NCI-H345 treated with DMSO at 0.1 percent for 48 hours (cell line): Measurements from ENCODE around the gene LTBR.

Experiments
- DNase-seq: peaks from one replicate; lab custom pipeline; 2025; ENCODE audit not compliant: unreplicated experiment; lab: John Stamatoyannopoulos, UW

Gene LTBR

DNA sequence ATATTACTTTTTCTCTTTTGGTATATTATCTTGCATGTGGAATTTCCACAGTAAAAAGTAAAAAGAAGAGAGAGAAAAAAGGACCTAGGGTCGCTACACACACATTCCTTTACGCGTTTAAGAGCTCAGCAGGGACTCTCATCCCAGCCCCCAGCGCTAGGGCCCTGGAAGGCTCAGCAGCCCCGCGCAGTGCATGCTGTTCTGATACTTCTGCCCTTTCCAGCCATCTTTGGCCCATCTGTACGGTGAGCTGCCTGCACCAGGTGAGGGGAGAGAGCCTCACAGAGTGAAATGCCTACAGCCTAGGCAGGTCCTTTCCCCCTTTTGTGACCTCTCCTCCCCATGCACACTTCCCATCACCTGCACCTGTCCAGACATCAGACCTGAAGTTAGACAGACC, 1.6 kb upstream of the LTBR start:
- no peak for DNase-seq

- DNase-seq: no peak
Observed at GRCh38 chr12:6382982-6383381, 980 bp upstream of the LTBR start.

- DNase-seq: no peak
Observed at GRCh38 chr12:6384499-6385436, 806 bp downstream of the LTBR start.

GRCh38 chr12:6386038-6386437, 2.1 kb downstream of the LTBR start:
- no peak for DNase-seq

GRCh38 chr12:6386491-6386890, 2.5 kb downstream of the LTBR start:
- DNase-seq: no peak

DNA sequence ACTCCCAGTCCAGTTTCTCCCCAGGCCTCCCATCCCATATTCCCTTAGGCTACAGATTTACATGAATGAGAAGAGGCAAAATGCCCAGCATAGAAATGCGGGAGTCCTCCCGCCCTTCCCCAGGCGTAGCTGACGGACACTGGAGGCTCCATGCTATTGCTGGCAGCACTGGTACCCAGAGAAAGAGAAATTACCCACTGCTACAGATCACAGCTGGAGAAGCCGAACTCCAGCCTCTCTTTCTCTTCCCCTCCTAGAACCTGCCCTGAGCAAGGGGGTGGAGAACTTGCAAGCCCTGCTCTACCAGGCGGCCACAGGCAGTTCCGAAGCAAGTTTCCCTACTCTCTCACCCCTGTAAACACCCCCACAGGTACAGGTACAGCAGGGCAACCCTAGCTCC, 3.6 kb downstream of the LTBR start:
- DNase-seq: no peak

DNA sequence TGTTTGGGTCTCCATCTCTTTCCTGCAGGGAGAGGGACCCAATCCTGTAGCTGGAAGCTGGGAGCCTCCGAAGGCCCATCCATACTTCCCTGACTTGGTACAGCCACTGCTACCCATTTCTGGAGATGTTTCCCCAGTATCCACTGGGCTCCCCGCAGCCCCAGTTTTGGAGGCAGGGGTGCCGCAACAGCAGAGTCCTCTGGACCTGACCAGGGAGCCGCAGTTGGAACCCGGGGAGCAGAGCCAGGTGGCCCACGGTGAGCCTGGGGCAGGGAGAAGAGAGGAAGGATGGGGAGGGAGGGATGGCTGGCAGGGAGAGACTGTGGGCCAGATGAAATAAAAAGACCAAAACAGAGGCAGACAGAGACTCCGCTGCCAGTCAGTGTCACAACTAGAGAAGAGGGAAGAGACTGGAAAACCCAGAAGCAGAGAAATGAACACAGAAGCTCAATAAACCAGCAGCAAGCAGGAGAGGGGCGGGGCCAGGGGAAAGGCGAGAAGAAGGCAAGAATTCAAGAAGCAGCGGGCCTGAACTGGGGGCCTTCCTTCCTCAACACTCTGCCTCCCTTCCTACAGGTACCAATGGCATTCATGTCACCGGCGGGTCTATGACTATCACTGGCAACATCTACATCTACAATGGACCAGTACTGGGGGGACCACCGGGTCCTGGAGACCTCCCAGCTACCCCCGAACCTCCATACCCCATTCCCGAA, 6.3 kb downstream of the LTBR start:
- DNase-seq: no peak

- no peak for DNase-seq
Observed at GRCh38 chr12:6391013-6391412, 7.1 kb downstream of the LTBR start.

- no peak for DNase-seq
Observed at GRCh38 chr12:6392504-6392903, 8.5 kb downstream of the LTBR start.

DNA sequence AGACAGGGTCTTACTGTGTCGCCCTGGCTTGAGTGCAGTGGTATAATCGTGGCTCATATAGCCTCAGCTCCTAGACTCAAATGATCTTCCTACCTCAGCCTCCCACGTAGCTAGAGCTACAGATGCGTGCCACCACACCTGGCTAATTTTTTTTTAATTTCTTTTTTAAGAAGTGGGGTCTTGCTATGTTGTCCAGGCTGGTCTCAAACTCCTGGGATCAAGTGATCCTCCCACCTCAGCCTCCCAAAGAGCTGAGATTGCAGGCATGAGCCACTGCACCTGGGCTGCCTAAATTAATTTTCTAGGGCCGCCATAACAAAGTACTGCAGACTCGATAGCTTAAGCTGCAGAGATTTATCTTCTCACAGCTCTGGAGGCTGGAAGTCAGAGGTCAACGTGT, 9.1 kb downstream of the LTBR start:
- no peak for DNase-seq

- no peak for DNase-seq
Observed at GRCh38 chr12:6394398-6394797, 10.4 kb downstream of the LTBR start.

DNA sequence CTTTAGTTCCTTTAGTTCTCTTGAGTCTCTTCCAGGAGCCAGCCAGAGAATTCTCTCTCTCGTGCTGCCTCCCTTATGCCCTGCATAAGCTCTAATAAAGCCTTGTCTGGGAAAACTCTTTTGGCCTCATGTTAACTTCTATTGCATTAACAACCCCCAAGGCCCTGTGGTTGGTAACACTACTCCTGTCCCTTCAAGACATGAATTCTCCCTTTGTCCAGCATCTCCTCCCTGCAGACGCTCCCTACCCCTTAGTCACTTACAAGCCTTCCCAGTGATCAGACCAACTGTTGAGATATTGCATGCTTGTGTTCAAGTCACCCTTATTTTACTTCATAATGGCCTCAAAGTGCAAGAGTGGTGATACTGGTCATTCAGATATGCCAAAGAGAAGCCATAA, 12.1 kb downstream of the LTBR start:
- DNase-seq: no peak

DNA sequence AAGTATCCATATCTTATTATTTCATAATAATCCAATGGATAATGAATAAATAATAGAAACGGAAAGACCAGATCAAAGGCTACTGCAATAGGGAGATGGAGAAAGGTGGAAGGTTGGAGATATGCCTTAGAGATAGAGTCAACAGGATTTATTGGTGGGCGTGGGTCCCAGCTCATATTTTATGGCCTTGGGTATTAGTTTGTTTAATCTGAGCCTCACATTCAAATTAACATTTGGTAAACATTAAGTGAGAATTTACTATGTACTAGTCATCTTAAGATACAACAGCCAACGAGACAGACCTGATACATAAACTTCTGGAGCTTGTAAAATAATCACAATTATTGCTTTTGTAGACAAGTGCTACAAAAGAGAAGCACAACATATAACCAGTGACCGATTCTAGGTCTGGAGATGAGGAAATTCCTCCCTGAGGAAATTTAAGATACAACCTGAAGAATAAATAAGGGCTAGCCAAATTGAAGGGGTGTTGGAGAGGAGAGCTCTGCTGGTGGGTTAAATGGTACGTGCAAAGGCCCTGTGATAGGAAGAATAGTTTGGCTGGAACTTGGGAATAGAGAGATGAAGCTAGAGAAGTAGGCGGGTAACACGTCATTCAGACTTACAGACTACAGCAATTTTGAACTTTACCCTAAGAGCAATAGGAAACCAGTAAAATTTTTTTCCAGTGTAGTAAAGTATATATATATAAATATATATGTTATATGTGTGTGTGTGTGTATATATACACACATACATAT, 16.1 kb downstream of the LTBR start:
- DNase-seq: no peak

DNA sequence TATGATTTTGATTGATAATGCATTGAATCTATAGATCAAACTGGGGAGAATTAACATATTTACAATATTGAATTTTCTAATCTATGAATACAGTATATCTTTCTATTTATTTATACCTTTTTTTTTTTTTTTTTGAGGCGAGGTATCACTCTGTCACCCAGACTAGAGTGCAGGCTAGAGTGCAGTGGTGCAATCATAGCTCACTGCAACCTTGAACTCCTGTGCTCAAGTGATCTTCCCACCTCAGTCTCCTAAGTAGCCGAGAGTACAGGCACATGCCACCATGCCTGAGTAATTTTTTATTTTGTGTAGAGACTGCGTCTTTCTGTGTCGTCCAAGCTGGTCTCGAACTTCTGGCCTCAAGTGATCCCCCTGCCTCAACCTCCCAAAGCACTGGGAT, 20.4 kb downstream of the LTBR start:
- no peak for DNase-seq

DNA sequence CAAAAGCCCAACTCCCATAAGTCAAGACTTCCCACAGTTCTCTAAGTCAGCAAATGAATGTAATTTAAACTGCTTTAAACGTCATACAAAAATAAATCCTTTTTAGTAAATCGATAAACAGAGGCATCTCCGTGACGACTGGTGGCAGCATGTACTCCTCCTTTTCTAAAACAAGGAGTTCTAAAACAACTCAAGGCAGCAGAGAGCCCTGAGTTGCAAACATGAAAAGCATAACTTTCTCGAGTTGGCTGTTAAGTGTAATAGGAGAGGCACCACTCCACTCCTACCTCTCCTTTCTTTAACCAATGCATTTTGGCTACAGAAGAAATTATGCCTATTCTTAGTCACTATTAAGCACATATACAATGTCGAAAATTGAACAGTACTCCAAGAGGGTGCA, 22.0 kb downstream of the LTBR start:
- no peak for DNase-seq

DNA sequence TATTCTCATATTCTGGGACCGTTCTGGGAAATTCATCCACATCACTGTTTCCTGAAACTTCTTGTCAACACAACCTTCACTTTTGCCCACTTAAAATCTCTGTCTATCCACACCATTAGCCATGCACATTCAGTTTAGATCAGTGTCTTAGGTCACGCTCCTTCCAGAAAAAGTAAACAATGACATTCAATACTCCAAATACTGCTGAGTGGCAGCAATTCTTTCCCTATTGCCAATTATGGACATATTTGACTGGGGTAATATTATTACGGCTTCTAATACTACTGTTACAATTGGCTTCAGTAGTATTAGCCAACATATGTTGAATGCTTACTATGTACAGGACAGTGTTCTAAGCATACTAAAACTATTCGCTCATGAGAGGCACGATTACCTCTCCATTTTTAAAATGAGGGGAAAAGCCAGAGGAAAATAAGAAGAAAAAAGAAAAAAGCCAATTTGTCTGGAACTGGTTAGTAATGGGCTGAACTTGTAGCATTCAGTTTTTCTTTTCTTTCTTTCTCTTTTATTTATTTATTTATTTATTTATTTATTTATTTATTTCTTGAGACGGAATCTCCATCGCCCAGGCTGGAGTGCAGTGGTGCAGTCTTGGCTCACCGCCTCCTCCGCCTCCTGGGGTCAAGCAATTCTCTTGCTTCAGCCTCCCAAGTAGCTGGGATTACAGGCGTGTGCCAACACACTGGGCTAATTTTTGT, 23.4 kb downstream of the LTBR start:
- DNase-seq: no peak

DNA sequence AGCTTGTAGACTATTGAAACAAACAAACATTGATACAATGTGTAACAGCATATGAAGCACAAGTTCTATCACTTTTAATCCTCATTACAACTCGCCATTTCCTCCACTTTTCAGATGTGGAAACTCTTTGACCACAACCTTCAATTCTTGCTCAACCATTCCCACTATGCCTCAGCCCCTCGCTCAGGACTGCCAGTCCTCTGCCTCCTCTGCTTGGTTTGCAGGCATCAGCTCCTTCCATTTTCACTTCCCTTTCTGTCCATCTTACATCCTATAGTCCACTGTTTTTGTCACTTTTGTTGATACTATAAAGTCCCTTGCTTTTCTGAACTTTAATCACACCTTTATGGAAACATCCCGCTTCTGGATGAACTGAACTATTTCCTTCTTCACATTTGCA, 32.6 kb downstream of the LTBR start:
- DNase-seq: no peak

- DNase-seq: no peak
Observed at GRCh38 chr12:6418796-6419195, 34.8 kb downstream of the LTBR start.

DNA sequence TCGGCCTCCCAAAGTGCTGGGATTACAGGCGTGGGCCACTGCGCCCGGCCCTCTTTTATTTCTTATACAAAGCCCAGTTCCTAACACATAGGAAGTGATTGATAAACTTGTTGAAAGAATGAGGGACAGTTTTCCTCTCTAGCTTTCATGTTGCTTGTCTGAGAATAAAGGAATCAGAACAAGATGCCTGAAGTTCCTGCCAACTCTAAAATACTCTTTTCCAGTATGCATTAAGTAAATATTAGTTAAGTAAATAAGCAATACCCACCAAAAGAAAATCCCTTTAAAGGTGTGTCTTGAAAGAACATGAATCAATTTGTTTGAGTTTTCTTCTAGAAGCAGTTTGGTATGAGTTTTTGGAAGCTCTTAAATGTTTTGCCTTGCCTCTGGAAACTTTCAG, 36.4 kb downstream of the LTBR start:
- DNase-seq: no peak

DNA sequence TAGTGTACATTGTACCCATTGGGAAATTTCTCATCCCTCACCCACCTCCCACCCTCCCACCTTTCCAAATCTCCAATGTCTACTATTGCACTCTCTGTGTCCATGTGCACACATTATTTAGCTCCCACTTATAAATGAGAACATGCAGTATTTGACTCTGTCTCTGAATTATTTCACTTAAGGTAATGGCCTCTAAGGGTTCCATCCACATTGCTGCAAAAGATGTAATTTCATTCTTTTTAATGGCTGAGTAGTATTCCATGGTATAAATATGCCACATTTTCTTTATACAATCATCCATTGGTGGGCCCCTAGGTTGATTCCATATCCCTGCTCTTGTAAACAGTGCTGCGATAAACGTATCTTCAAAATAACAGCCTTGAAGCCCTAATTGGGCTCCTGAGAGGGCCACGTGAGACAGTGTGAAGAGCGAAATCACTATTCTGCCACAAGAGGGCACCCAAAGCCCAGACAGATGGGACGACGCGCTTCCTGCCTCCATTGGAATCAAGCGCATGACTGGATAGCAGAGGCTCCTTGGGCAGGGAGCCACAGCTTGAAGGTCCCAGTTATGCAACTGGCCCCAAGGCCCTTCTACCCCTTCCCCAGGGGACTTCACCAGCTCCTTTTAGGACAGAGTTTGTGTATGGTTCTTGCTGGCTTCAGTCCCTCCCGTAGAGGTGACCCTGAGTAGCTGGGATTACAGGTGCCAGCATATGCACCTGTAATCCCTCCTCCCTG, 39.5 kb downstream of the LTBR start:
- peak; percentile 59 for DNase-seq
